Vagina (tissue), 2 donors: ENCODE measurements around the gene KRT6A.

ENCODE experiments used
- POLR2A ChIP-seq, 2 donors: fragments of 450-650 bp; IDR thresholded peaks; one replicate each; pipeline ENCODE4 v1.6.1; 2017; ENCODE audit warnings: antibody characterized with exemption in 2 of 2, mild to moderate bottlenecking in 2 of 2, moderate library complexity in 2 of 2
- TF ChIP-seq, protein P1 (sequence below), 3 experiments: fragments of 450-650 bp in 2 of 3; fragments of 200-600 bp in 1 of 3; sonication (generic) in 1 of 3; IDR thresholded peaks; one replicate each; pipeline ENCODE4 v1.5.1; 2017 to 2019; ENCODE audit warnings: antibody characterized with exemption in 3 of 3, mild to moderate bottlenecking in 2 of 3, moderate library complexity in 2 of 3

DNA sequence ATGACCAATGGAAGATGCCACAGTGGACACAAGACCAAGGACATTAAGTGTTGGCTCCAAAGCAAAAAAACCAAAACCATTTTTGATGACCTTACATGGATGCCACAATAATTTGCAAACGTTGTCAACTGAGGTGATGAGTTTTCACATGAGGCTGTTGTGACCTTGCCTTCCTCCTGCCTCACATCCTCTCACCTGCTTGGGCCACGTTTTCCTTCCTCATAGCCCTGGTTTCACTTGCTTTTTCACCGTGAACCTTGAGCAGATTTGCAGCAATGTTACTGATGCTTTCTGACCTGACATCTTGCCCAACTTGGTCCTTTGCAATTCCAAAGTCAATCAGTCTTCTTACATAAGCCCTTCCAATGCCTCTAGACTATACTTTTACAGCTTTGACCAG lies 44.8 kb downstream of the KRT6A start:
- no peak for TF ChIP-seq POLR2A (IDR thresholded peaks at IDR 0.05)
- TF ChIP-seq, protein P1, sequence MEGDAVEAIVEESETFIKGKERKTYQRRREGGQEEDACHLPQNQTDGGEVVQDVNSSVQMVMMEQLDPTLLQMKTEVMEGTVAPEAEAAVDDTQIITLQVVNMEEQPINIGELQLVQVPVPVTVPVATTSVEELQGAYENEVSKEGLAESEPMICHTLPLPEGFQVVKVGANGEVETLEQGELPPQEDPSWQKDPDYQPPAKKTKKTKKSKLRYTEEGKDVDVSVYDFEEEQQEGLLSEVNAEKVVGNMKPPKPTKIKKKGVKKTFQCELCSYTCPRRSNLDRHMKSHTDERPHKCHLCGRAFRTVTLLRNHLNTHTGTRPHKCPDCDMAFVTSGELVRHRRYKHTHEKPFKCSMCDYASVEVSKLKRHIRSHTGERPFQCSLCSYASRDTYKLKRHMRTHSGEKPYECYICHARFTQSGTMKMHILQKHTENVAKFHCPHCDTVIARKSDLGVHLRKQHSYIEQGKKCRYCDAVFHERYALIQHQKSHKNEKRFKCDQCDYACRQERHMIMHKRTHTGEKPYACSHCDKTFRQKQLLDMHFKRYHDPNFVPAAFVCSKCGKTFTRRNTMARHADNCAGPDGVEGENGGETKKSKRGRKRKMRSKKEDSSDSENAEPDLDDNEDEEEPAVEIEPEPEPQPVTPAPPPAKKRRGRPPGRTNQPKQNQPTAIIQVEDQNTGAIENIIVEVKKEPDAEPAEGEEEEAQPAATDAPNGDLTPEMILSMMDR (IDR thresholded peaks at IDR 0.05) = no peak
